AG09309 (cell line): ENCODE measurements around the gene FKBP3.
A peak's percentile ranks its signal among the peaks of the same experiment; 100 is the strongest.

ENCODE experiments used
- DNase-seq: peaks from one replicate; pipeline ENCODE4 v3.0.0-alpha.2; 2010; ENCODE audit warnings: low read depth
- H3K4me3 ChIP-seq: 2 replicates; pipeline ENCODE4 v1.5.1; 2011; ENCODE audit warnings: mild to moderate bottlenecking, low read depth, low read length, moderate library complexity; ENCODE audit not compliant: control insufficient read depth
- CTCF ChIP-seq: IDR thresholded peaks from 2 replicates; pipeline ENCODE4 v1.5.1; 2011; ENCODE audit warnings: mild to moderate bottlenecking, low read depth, low read length, inconsistent platforms; ENCODE audit not compliant: insufficient read depth, control insufficient read depth; ENCODE audit errors: missing control alignments

FKBP3 gene

GRCh38 chr14:45135659-45136395 lies 1.5 kb upstream of the FKBP3 start, which contains the start of gene FANCM:
Gene FANCM (plus strand): TSS chr14:45135930. CDS start chr14:45136032, 102 bp downstream.
- H3K4me3 ChIP-seq: peak within 1 kb of the TSS; percentile 94
- DNase-seq: peak; percentile 94
- no peak for TF ChIP-seq CTCF

- TF ChIP-seq CTCF: no peak
- no peak for DNase-seq
- peak overlapping the region; percentile 94 for H3K4me3 ChIP-seq
Observed at GRCh38 chr14:45135156-45135555, 875 bp upstream of the FKBP3 start.

GRCh38 chr14:45133683-45134050 lies 614 bp downstream of the FKBP3 start:
- peak overlapping the region; percentile 94 for H3K4me3 ChIP-seq
- no peak for TF ChIP-seq CTCF
- no peak for DNase-seq

GRCh38 chr14:45128963-45129629 lies 5.2 kb downstream of the FKBP3 start:
- no peak overlapping the region for H3K4me3 ChIP-seq
- no peak for TF ChIP-seq CTCF
- no peak for DNase-seq

- DNase-seq: no peak
- no peak overlapping the region for H3K4me3 ChIP-seq
- TF ChIP-seq CTCF: no peak
Observed at GRCh38 chr14:45125754-45126153, 8.5 kb downstream of the FKBP3 start.

GRCh38 chr14:45123271-45123670 lies 11.0 kb downstream of the FKBP3 start:
- no peak for TF ChIP-seq CTCF
- no peak for DNase-seq
- no peak overlapping the region for H3K4me3 ChIP-seq
